ENCODE results near the gene DLG2. TPM values are rescaled to one million over a fixed set of nuclear protein-coding genes. Genes with fewer than 3 reads are reported as not detected.

Gene DLG2
- total RNA-seq, 4 donors from 2014 or later: 0.18 to 8.3 (median 2.5) TPM

DNA sequence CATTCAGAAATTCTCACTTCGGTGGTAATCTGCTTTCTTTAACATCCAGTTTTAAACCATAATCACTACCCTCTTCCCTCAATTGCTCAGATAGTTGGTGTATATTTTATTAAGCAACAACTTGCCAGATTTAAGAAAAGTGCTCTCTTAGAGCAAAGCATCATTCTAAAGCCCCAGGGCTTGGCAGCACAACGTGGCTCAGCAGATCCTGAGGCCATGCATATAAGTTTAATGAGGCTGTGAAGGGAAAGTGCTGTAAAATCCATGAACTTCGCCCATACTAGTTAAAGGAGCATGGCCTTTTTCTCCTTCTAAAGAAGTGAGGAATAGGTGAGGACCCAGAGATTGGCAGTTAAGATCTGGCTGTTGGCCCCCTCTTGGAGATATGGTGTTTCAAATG, 1858.7 kb downstream of the DLG2 start:
- no peak for DNase-seq
- H3K4me1 ChIP-seq: no peaks in the 10 kb centered on the region
- H3K27me3 ChIP-seq: no peaks in the 10 kb centered on the region

DNA sequence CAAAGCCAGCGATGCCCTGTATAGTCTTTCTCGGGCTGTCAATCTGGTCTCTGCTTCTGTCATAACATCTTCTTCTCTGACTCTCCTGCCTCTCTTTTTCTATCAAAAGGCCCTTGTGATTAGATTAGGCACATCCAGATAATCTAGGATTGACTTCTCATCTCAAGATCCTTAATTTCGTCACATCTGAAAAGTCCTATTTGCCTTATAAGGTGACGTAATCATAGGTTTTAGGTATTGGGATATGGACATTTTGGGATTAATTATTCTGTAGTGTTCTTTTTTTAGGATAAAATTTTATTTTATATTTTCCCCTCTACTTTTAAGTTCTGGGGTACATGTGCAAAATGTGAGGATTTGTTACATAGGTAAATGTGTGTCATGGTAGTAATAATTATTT, 1860.2 kb downstream of the DLG2 start:
- Histone ChIP-seq H3K4me1 (no peaks in the 10 kb centered on the region), H3K4me3 (no peak overlapping the region), H3K9me3 (no peaks in the 10 kb centered on the region), H3K27ac (no peak overlapping the region), H3K36me3 (no peaks in the 10 kb centered on the region), H3K27me3 (no peaks in the 10 kb centered on the region)
- TF ChIP-seq POLR2A (IDR thresholded peaks at IDR 0.05): no peak
- TF ChIP-seq, protein P1, sequence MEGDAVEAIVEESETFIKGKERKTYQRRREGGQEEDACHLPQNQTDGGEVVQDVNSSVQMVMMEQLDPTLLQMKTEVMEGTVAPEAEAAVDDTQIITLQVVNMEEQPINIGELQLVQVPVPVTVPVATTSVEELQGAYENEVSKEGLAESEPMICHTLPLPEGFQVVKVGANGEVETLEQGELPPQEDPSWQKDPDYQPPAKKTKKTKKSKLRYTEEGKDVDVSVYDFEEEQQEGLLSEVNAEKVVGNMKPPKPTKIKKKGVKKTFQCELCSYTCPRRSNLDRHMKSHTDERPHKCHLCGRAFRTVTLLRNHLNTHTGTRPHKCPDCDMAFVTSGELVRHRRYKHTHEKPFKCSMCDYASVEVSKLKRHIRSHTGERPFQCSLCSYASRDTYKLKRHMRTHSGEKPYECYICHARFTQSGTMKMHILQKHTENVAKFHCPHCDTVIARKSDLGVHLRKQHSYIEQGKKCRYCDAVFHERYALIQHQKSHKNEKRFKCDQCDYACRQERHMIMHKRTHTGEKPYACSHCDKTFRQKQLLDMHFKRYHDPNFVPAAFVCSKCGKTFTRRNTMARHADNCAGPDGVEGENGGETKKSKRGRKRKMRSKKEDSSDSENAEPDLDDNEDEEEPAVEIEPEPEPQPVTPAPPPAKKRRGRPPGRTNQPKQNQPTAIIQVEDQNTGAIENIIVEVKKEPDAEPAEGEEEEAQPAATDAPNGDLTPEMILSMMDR (IDR thresholded peaks at IDR 0.05): no peak
- no peak for DNase-seq

More for the DNA sequence above, 1858.7 kb downstream of the DLG2 start:
- no peak for TF ChIP-seq POLR2A (IDR thresholded peaks at IDR 0.05)
- TF ChIP-seq, protein P1 (IDR thresholded peaks at IDR 0.05): no peak
- H3K4me3 ChIP-seq: no peak overlapping the region
- H3K36me3 ChIP-seq: no peaks in the 10 kb centered on the region
- H3K9me3 ChIP-seq: no peaks in the 10 kb centered on the region
- no peak overlapping the region for H3K27ac ChIP-seq

DNA sequence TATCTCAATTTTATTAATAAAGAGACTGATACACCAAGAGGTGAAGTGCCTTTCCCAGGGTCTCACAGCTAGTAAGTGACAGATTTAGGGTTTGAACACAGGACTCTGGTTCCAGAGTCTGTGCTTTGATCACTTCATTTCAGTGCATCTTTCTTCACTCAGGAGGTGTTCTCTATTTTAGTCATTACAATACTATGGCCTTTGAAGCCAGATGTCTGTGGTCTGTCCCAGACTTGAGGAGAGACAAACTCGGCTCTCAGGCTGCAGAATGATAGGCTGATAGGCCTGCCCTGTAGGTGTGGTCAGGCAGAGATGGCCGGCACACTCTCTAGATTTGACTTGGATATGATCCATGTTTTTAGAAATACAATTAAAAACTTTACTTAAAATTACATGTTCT, 1862.5 kb downstream of the DLG2 start:
- Histone ChIP-seq H3K27me3 (no peaks in the 10 kb centered on the region), H3K27ac (no peak overlapping the region), H3K4me3 (no peak overlapping the region), H3K36me3 (no peaks in the 10 kb centered on the region), H3K9me3 (no peaks in the 10 kb centered on the region), H3K4me1 (no peaks in the 10 kb centered on the region)
- no peak for DNase-seq
- TF ChIP-seq, protein P1 (IDR thresholded peaks at IDR 0.05): no peak
- TF ChIP-seq POLR2A (IDR thresholded peaks at IDR 0.05): no peak

DNA sequence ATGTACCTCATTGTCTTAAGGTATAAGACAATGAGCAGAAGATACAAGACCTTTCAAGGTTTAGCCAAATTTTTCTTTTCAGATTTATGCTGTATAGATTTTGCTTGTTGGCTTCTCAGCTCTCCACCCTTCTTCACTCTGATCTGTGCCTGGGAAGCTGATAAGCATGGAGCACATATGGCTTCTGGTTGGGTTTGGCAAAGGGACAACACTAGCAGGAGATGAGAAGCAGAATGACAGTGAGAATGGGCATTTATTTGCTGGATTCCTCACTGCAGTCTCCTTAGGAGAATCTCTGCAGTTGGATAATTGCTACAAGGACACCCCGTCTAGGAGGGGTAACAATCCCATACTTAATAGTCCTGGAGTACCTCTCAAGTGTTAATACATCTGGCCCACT, 1866.2 kb downstream of the DLG2 start:
- H3K9me3 ChIP-seq: no peaks in the 10 kb centered on the region
- no peaks in the 10 kb centered on the region for H3K27me3 ChIP-seq
- TF ChIP-seq, protein P1 (IDR thresholded peaks at IDR 0.05): no peak
- TF ChIP-seq POLR2A (IDR thresholded peaks at IDR 0.05): no peak
- no peak overlapping the region for H3K27ac ChIP-seq
- no peak overlapping the region for H3K4me3 ChIP-seq
- no peak for DNase-seq
- H3K4me1 ChIP-seq: no peaks in the 10 kb centered on the region
- H3K36me3 ChIP-seq: no peaks in the 10 kb centered on the region

DNA sequence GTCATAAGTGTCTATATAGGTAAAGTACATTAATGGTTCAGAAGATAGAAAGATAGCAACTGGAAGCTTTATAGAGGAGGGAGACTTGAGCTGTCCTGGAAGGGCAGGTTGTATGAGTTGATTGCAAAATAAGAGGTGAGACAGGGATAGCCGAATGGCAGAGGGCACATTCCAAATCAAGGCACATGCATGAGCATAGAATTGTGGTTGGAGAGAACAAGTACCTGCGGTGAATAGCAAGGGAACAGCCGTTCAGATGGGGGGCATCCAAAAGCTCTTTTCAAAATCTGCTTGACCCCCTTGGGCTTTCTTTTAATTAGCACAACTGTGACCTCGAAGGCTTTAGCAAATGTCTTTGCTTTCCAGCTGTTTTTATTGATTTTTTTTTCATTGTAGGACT, 1868.0 kb downstream of the DLG2 start:
- Histone ChIP-seq H3K4me3 (no peak overlapping the region), H3K27ac (no peak overlapping the region), H3K9me3 (no peaks in the 10 kb centered on the region), H3K27me3 (no peaks in the 10 kb centered on the region), H3K4me1 (no peaks in the 10 kb centered on the region), H3K36me3 (no peaks in the 10 kb centered on the region)
- TF ChIP-seq, protein P1 (IDR thresholded peaks at IDR 0.05): no peak
- TF ChIP-seq POLR2A (IDR thresholded peaks at IDR 0.05): no peak
- DNase-seq: no peak

DNA sequence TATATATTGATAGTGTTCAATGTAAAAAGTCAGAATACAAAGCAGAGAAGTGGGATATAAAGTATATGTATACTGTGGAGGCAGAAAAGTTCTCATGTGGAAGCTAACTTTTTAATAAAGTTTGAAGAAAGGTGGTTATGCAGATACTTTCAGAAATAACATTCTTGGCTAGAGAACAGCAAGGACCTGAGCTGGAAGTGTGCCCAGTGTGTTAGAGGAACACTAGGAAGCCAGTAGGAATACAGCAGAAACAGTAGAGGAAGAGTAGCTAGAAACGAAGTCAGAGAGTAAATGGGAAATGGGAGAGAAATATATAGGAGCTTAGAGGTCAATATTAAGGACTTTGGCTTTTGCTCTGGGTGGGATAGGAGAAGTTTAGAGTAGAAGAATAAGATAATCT, 1876.1 kb downstream of the DLG2 start:
- H3K9me3 ChIP-seq: no peaks in the 10 kb centered on the region
- TF ChIP-seq POLR2A (IDR thresholded peaks at IDR 0.05): no peak
- TF ChIP-seq, protein P1 (IDR thresholded peaks at IDR 0.05): no peak
- H3K27me3 ChIP-seq: no peaks in the 10 kb centered on the region
- H3K4me3 ChIP-seq: no peak overlapping the region
- H3K27ac ChIP-seq: no peak overlapping the region
- H3K4me1 ChIP-seq: no peaks in the 10 kb centered on the region
- H3K36me3 ChIP-seq: no peaks in the 10 kb centered on the region
- DNase-seq: no peak
